Activated CD4-positive, CD25-positive, alpha-beta regulatory T cell (primary cell): ENCODE measurements around the gene BTBD7.
"Not testable (repeated sequence)": the region's sequence is repeated elsewhere in the genome, so short reads cannot be mapped to it uniquely, and the experiment has no call there.

Experiments
- DNase-seq, 4 experiments: peaks; one replicate each; lab custom pipeline; 2025; lab: John Stamatoyannopoulos, UW

Gene BTBD7

DNA sequence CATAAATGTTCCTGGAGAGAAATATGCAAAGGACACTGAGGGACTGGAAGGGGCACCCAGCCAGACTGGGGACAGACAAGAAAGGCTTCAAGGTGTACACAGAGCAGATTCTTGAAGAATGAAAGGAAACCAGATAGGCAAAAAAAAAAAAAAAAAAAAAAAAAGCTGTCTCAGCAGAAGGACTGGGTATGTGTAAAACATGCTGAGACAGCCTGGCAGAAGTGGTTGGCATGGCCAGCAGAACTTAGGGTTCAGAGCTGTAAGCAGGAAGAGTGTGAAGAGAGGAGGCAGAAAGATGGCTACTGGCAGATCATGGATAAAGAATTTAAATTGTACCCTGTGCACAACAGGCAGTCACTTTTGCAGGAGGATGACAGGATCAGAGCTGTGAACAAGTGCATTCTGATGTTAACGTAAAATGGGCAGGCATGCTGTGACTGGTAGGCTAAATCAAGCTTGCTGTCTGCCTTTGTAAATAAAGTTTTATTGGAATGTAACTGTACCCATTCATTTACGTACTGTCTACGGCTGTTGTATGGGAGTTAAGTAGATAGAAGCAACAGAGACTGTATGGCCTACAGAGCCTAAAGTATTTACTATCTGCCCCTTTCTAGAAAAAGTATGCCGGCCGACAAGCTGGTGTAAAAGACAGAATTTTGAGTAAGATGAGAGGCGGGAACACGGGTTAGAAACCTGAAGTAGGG, 83.6 kb downstream of the BTBD7 start:
- no peak for DNase-seq

DNA sequence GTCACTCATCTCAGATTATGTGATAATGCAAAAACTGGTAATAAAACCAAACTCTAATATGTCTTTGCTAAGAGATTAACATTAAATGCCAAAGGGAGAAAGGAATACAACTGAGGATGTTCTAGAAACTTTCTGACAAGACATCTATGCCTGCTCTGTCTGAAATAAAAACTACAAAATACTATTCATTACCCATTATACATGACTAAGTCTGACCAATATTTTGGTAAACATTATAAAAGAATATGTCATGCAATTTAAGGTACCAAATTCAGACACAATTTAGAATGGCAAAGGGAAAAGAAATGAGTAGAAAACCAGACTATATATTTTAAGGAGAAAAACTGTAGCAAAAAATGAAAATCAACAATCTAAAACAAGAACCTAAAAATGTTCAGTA, 86.3 kb downstream of the BTBD7 start:
- DNase-seq: no peak

DNA sequence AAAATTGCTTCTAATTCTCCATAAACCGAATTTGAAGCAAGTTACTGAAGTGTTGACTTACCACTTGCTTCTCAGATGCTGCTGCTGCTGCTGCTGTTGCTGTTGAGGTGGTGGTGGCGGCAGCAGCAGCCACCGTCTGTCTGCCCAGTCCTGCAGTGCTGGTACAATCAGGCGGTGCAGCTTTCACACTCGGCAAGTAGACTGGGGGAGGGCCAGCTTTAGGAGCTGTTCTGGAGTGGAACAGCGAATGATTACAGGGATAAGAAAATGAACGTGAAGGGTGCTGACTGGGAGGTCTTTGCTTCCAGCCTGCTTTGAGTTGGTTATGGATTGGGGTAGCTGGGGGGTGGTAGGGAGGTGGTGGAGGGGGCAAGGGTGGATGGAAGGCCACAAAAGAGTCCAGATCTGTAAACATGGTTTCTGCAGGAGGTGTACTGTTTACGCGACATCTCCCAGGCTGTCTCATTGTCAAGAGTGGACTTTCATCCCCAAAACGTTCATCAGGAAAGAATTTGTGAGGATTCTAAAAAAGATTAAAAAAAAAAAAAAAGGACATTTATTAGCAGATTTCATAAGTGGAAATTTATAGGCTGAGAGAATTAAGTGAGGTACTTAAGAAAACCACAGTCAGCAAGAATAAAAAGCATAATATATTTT, 86.9 kb downstream of the BTBD7 start:
- no peak for DNase-seq

DNA sequence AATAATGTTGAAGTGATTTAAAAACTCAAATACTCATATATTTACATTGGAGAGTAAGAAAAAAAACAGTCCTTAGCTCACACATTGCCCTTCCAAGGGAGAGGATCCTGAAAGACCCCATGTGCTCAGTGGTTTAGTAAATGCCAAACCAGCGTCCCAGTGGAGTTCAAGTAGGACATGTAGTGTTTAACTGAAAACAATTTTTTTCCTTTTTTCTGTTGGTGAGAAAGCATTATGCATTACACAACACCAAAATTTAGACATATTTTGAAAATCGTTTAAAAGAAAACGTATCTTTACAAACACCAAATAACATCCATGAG, 92.2 kb downstream of the BTBD7 start:
- no peak for DNase-seq

DNA sequence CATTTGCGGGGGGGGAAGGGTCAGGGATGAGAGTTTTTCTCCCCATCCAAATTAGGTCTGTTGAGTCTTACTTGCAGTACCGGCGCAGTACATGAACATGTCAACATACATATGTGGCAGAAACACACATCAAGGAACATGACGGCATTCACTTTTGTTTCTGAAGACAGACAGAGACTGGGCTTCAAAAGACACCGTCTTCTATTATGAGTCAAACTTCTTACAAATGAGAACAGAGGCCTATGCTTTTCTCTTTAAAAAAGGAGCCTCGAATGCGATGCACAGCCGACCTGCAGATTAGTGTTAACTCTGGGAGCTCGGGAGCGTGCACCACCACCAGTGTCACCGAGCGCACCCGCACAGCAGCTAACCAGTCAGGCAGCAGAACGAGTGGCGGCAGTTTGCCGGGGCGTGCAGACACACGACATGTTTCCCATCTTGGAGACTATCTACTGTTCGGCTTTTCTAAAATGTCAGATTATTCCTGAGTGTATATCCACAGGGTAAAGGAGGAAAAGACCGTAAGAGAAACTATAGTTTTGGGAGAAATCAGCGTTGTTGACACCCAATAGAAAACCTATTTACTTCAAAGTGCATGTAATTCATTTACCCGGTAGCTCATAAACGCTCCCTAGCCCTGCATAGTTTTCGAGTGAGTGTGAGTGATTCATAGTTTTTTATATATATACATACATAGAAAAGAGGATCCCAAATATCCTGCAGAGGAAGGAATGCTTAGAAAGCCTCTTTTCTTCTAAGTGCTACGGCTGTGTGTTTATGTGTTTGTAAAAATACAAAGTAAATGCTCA, 92.8 kb downstream of the BTBD7 start:
- no peak for DNase-seq

DNA sequence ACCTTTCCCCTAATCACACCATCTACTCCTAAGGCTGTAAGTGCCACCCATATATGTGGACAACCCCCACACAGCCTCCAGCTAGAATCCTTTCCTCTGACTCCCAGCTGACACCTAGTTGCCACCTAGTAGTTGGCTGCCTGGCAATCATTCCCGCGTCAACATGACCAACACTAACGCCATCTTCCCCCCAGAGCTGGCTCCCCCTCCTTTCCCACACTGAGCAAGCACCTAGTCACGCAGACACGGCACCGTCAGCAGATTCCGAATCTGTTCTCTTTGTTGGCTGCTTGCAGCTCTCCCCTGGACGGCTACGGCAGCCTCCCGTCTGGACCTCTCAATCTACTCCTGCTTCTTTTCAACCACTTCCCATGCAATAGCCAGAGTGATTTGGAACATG, 98.0 kb downstream of the BTBD7 start:
- DNase-seq: no peak

DNA sequence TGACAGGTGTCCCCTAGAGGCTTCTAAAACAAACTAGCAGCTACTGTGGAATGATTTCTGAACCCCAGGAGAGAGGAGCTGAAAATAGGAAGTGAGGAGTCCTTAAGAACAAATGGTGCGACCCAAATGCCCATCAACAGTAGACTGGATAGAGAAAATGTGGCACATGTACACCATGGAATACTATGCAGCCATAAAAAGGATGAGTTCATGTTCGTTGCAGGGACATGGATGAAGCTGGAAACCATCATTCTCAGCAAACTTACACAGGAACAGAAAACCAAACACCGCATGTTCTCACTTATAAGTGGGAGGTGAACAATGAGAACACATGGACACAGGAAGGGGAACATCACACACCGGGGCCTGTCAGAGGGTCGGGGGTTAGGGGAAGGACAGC, 99.8 kb downstream of the BTBD7 start:
- not testable (repeated sequence) for DNase-seq

DNA sequence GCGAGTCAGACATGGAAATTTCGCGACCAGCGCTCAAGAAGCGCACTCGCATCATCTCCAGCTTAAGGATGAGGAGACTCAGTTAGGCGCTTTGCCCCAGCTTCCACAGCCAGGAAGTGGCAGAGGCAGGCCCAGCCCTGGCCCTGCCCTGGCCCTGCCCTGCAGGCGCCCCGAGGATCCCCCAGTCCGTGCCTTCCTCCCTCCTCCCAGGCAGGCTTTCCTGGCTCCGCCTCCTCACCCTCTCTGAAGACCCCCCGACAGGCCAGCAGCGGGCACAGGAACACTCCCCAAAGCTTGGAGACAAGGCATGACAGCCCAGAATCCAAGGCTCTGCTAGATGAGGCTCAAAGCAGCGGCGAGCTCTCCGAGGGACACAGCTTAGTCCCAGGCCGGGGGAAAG, 100.7 kb downstream of the BTBD7 start:
- DNase-seq: no peak

DNA sequence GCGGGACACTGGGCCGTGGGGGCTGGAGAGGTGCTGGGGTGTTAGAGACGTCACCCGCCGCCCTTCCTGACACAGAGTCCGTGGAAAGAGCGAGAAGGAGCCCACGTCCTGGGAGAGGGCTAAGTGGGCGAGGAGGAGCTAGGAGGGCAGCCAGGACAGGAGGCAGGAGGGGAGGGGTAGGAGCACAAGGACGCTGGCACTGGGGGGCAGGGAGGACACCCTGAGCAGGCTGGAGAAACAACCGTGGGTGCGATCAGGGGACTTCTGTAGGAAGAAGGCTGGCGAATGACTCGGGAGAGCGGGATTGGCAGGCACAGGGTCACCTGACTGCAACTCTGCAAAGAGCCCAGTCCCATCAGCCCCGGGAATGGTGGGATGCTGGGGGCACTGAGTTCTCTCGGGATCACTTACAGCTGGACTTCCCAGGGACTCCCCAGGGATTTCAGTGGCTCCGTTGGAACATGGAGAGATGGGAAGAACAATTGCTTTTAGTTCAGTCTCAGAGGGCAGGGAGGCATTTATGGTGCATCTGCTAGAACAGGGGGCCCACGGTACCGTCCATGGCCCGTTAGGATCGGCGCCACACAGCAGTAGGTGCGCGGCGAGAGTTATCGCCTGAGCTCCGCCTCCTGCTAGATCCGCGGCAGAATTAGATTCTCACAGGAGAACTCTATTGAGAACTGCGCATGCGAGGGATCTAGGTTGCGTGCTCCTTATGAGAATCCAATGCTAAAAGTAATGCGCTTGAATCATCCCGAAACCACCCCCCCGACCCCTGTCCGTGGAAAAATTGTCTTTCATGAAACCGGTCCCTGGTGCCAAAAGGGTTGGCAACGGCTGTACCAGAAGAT, 101.5 kb downstream of the BTBD7 start:
- DNase-seq: no peak

DNA sequence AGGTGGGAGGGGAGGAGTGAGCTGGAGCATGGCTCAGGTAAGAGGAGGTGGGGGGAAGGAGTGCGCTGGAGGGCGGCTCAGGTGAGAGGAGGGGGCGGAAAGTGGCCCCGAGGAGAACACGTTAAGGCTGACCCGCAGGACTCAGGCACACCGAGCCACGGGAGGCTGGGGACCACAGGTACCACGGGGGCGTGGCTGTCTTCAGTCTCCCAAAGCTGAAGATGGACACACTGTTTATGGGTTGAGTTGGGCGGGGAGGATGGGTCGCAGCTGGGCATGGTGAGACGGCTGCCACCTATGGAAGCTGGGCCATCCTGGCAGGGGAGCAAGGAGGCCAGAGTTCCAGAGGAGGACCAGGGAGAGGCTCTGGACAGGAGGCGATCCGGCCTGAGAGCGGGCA, 102.3 kb downstream of the BTBD7 start:
- DNase-seq: no peak

DNA sequence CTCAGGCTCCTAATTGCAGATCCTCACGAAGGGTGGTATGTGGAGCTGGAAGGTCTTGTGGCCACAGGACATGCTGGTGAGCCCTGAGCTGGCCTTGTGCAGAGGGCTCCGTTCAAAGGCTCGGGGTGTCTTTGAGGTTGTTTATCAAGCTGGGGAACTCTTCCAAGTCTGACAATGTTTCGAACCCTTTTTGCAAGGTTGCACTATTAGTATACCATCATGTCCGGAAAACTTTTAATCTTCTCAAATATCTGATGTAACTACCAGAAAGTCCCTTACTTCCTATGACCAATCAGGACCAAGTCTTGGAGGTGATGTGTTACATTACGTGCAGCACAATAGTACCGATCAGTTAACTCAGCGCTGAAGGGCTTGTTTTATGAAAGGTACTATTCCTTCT, 104.3 kb downstream of the BTBD7 start:
- no peak for DNase-seq

DNA sequence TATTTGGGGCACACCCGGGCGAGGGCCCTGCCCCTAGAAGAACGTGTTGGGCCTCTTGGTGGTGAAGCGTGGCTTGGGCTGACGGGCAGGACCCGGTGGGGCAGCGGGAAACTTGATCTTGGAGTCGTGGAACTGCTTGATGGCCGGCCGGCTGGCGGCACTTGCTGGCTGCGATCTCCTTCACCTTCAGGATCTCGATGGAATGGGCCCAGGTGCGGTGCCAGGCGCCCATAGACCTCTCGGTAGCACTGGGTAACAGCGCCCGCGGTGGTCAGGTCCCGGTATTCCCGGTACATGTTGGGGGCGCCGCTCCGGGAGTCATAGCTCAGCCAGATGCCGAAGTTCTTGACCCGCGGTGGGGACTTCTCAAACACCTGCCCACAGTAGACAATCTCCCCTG, 109.3 kb downstream of the BTBD7 start:
- no peak for DNase-seq

DNA sequence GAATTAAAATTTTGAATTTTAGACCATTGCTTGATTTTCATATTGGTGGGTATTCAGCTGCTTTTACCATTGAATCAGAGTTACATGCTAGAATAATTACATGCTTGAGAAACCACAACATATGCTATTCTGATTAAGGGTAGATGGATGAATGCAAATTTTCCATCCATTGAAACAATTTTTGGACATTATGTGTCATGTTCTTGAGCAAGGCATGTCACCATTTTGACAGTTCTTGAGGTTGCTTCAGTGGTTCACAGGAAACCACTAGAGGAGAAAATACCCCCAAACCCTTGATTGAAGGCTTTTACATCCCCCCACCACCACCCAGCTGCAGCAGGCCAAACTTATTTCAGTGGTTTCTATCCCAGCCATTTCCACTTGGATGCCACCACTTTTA, 112.3 kb downstream of the BTBD7 start:
- DNase-seq: no peak

DNA sequence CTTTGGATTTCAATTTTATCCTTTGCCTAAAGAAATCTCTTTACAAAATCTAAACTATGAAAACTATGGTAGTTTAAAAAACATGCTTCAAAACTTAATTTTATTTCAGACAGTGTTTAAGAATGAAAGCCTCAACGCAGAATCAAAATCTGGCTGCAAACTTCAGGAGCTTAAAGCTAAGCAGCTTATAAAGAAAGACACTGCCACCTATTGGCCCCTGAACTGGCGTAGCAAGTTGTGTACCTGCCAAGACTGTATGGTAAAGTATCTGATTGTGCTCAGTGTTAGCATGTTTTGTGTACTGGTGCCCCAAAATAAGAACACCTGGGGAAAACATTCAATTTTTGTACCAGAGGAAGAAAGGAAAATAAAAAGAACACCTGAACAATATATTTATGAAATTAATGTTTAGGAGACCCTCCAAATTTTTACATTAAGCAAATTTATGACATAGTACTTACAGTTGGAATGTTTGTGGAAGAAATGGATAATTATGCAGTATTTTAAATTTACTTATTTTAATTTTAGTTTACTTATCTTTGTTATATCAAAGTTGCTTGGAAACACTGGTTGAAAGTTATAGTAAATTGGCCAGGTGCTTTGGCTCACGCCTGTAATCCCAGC, 113.6 kb downstream of the BTBD7 start:
- DNase-seq: peak in 1 of 4 experiments; percentile 8

DNA sequence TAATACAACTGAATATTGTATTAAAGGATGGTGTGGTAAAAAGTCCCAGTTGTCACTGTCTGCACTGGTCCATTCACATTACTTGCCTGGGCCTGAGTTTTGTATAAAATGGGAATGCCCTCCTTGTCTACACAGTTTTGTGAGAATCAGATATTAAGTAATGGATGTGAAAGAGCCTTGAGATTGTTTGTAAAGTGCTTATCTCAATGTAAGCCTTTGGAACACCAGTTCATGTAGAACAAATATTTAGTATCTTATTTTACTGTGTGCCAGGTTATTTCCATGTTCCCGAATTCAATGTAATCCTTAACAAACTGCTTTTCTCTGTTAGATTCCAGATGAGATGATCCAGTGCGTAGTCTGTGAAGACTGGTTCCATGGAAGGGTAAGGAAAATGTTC, 118.2 kb downstream of the BTBD7 start:
- no peak for DNase-seq

DNA sequence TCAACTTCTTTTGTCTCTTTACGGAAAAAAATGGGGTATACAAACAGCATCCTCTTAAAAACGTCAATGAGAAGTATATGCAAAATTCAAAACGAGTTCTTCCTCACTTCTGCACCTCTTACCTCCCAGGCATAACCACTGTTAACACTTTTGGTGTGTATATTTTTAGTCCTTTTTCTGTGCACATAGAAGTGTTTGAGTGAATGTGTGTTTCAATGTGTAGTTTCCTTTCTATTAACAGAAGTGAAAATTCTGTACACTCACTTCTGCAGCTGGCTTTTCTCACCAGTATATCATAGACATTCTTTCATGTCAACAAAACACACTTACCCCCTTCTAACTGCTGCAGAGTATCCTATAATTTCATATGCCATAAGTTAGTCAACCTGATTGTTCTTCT, 120.4 kb downstream of the BTBD7 start:
- no peak for DNase-seq

DNA sequence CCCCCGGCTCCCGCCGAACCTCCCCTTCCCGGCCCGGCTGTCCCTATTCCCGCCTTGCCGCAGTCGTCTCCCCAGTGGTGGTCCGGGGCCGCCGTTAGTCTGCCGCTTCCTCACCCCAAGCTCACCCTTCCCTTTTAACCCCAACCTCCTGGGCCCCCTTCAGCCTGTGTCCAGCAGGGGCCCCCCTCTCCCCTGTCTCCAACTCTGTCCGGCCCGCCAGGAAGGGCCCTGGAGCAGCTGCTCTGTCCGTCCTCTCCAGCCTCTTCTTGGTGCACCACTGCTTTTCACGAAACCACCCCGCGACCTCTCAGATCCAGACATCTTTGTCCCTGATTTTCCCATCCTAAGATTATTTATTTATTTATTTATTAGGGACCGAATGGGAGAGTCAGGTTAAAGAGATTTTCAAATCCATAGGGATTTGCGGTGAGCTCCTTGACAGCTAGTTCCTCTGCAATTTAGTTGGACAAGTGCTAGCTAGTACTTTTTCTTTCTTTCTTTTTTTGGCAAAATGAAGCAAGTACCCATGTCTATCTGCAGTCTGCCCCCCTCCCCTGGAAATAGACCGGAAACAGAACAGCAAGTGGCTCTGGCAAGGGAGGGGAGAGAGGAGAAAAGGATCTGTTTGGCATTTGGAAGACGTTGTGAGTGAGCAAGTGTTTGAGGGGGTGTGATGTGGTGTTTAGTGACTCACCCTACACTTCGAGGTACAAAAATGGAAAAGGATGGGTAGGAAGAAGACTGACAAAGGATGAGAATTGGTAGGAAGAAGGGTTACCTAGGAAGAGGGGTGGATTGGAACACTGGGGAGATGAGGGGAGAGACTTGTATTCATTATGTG, 125.1 kb downstream of the BTBD7 start:
- DNase-seq: no peak

DNA sequence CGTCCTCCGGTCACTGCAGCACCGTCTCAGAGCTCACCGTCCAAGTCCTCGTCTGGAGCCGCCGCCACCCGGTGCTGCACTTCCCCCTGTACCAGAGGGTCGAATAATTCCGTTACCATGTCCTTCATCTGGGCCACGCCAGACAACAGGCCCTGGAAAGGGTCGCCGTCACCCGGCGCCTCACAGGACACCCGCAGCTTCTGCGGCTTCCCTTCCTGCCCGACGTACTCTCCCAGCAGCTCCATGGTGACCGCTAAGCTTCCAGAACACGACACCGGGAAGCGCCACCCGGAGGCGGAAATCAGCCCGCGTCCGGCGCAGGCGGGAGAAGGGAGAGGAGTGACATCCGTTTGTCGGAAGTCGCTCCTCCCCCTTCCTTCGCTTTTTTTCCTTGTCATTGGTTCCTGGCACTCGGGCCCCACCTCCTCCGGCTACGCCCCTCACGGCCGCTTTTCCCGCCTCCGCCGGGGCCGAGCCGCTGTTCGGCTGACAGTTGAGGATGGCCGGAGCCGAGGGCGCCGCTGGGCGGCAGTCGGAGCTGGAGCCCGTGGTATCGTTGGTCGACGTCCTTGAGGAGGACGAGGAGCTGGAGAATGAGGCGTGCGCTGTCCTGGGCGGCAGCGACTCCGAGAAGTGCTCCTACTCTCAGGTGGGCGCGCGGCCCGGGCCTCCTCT, 125.9 kb downstream of the BTBD7 start, which contains the start of the genes GON7 and UBR7:
TSS of gene GON7 (minus strand) at position 273 of the 675 bp plus-strand sequence. CDS start at position 245, 28 bp downstream.
TSS of gene UBR7 (plus strand) at position 464 of the 675 bp plus-strand sequence. CDS start at position 500, 36 bp downstream.
- DNase-seq: peak; percentile 71 to 75 (median 74)

DNA sequence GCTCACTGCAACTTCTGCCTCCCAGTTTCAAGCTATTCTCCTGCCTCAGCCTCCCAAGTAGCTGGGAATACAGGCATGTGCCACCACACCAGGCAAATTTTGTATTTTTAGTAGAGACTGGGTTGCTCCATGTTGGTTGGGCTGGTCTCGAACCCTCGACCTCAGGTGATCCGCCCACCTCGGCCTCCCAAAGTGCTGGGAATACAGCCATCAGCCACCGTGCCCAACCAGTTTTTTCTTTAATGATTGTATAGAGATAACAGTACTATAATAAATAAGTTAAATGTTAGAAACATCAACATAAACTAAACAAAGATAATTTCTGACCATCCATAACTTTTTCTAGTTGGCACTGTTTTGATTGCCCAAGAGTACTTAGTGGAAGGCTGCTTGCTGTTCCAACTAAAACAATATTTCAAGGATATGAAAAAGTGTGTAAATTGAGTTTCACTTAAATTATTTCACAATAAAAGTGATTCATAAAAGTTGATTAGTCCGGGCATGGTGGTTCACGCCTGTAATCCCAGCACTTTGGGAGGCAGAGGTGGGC, 131.6 kb downstream of the BTBD7 start:
- no peak for DNase-seq

DNA sequence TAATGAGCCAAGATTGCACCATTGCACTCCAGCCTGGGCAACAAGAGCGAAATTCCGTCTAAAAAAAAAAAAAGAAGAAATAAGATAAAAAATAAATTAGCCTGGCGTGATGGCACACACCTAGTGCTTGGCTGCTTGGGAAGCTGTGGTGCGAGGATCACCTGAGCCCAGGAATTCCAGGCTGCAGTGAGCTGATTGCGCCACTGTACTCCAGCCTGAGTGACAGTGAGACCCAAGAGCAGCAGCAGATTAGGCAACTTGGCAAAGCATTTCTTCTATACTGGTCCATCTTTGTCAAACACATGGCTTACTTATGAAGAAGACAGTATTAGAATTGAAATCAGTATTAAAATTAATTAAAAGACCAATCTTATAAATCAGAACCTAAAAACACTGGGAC, 132.3 kb downstream of the BTBD7 start:
- DNase-seq: no peak
